HepG2 (cell line): ENCODE results near the gene S100A7. TPM values are rescaled to one million over a fixed set of nuclear protein-coding genes. Genes with fewer than 3 reads are reported as not detected.

ENCODE experiments used
- ATAC-seq: fragments of 200-7000 bp; cut with Tn5 transposase; 3 replicates; pipeline ENCODE4 v1.9.1; 2020; ENCODE audit warnings: mild to moderate bottlenecking, moderate library complexity
- BruUV-seq: library from RNA; stranded (reverse); fragments of 400-500 nt; replicated peaks from 2 replicates; lab custom pipeline; 2021; lab: Mats Ljungman, UMichigan
- CTCF ChIA-PET: fragments of 300-600 bp; formaldehyde crosslinking; extraction: SDS; loops from one replicate; lab custom pipeline; 2021; ENCODE audit warnings: low total read pairs, inconsistent platforms, low intra/inter-chr PET ratio; lab: Yijun Ruan, JAX
- POLR2A ChIA-PET: fragments of 350-600 bp; sonication (Branson Sonifier 250); formaldehyde crosslinking; loops from one replicate; lab custom pipeline; 2020; ENCODE audit warnings: antibody characterized with exemption, inconsistent platforms; lab: Yijun Ruan, JAX
- DNase-seq: peaks from one replicate; pipeline ENCODE4 v3.0.0-alpha.2; 2015; ENCODE audit warnings: low spot score
- FAIRE-seq: peaks from 3 replicates; lab custom pipeline; 2011; peaks lifted over from hg19 to GRCh38; lab: Jason Lieb, UNC
- H2AFZ ChIP-seq: one replicate; pipeline ENCODE4 v1.6.1; 2011; ENCODE audit warnings: low read length, inconsistent platforms
- H3K27ac ChIP-seq: fragments of 300-600 bp; 3 replicates; pipeline ENCODE4 v1.8.0; 2011; ENCODE audit warnings: mixed run types, mild to moderate bottlenecking, mixed read lengths, low read length, inconsistent platforms; ENCODE audit not compliant: insufficient read depth; ENCODE audit errors: extremely low read length
- H3K27me3 ChIP-seq, 2 experiments: fragments of 200-600 bp in 1 of 2; 2 replicates in 1 of 2; 3 replicates in 1 of 2; pipeline versions ENCODE4 v1.6.0 to v1.8.0; 2011; ENCODE audit warnings: low read length in 2 of 2, mild to moderate bottlenecking in 2 of 2, moderate library complexity in 2 of 2, inconsistent platforms in 1 of 2; ENCODE audit not compliant: insufficient read depth in 2 of 2, control insufficient read depth in 1 of 2
- H3K36me3 ChIP-seq, 2 experiments: fragments of 200-600 bp in 1 of 2; replicated peaks in 1 of 2; 2 replicates in 1 of 2; 3 replicates in 1 of 2; pipeline versions ENCODE4 v1.5.1 to v1.8.0; 2011; ENCODE audit warnings: low read length in 2 of 2, inconsistent platforms in 1 of 2; ENCODE audit not compliant: insufficient read depth in 2 of 2, control insufficient read depth in 1 of 2
- H3K4me1 ChIP-seq: 2 replicates; pipeline ENCODE4 v1.5.1; 2012; ENCODE audit warnings: low read length, inconsistent platforms; ENCODE audit not compliant: insufficient read depth
- H3K4me2 ChIP-seq: 2 replicates; pipeline ENCODE4 v1.6.0; 2011; ENCODE audit warnings: low read depth, low read length, inconsistent platforms
- H3K4me3 ChIP-seq, 3 experiments: fragments of 200-600 bp in 1 of 3; sonication (generic), shearing (Covaris generic) in 1 of 3; replicated peaks in 1 of 3; 2 replicates each; pipeline ENCODE4 v1.5.1; 2011 to 2016; ENCODE audit warnings: low read length in 3 of 3, inconsistent platforms in 2 of 3, low read depth in 2 of 3, mild to moderate bottlenecking in 2 of 3, control low read depth in 1 of 3, mixed read lengths in 1 of 3; ENCODE audit not compliant: insufficient read depth in 1 of 3
- H3K79me2 ChIP-seq: one replicate; pipeline ENCODE4 v1.6.1; 2011; ENCODE audit warnings: low read length, inconsistent platforms; ENCODE audit not compliant: insufficient read depth
- H3K9ac ChIP-seq: 2 replicates; pipeline ENCODE4 v1.6.0; 2011; ENCODE audit warnings: mild to moderate bottlenecking, low read depth, low read length, inconsistent platforms; ENCODE audit not compliant: insufficient read depth
- H3K9me3 ChIP-seq: 2 replicates; pipeline ENCODE4 v1.5.1; 2012; ENCODE audit warnings: mild to moderate bottlenecking, low read length
- H4K20me1 ChIP-seq: 2 replicates; pipeline ENCODE4 v1.6.0; 2011; ENCODE audit warnings: inconsistent platforms, mild to moderate bottlenecking, low read length, moderate library complexity; ENCODE audit not compliant: insufficient read depth
- ADNP ChIP-seq: sonication (generic); formaldehyde crosslinking; IDR thresholded peaks from 2 replicates; pipeline ENCODE4 v1.4.0; 2020; ENCODE audit warnings: missing genetic modification reagents
- CHCHD3 ChIP-seq: sonication (generic); formaldehyde crosslinking; IDR thresholded peaks from 2 replicates; pipeline ENCODE4 v1.8.0; 2022; ENCODE audit warnings: mild to moderate bottlenecking, missing genetic modification reagents, moderate library complexity
- ELF1 ChIP-seq: sonication (generic); formaldehyde crosslinking; IDR thresholded peaks from 2 replicates; pipeline ENCODE4 v1.4.0; 2020; ENCODE audit warnings: missing genetic modification reagents
- HOXA3 ChIP-seq: sonication (generic); formaldehyde crosslinking; IDR thresholded peaks from 2 replicates; pipeline ENCODE4 v1.5.0; 2020; ENCODE audit warnings: missing genetic modification reagents
- MTF2 ChIP-seq: sonication (generic); formaldehyde crosslinking; IDR thresholded peaks from 2 replicates; pipeline ENCODE4 v1.5.0; 2020; ENCODE audit warnings: missing genetic modification reagents, borderline replicate concordance
- PHF20 ChIP-seq: sonication (generic); formaldehyde crosslinking; IDR thresholded peaks from 2 replicates; pipeline ENCODE4 v1.5.0; 2020; ENCODE audit warnings: mild to moderate bottlenecking, missing genetic modification reagents
- RARA ChIP-seq: IDR thresholded peaks from 2 replicates; pipeline ENCODE4 v1.6.1; 2016; ENCODE audit warnings: missing genetic modification reagents, missing compliant biosample characterization
- RBM39 ChIP-seq: fragments of 200-400 bp; formaldehyde crosslinking; IDR thresholded peaks from one replicate; pipeline ENCODE4 v1.6.1; 2018; ENCODE audit warnings: antibody characterized with exemption, mild to moderate bottlenecking, low read depth, low read length; ENCODE audit not compliant: poor library complexity, severe bottlenecking
- ZFAT ChIP-seq: sonication (generic); formaldehyde crosslinking; conservative IDR thresholded peaks from 2 replicates; pipeline ENCODE4 v1.8.1; 2023; ENCODE audit warnings: missing genetic modification reagents, inconsistent platforms
- ZNF44 ChIP-seq: sonication (generic); formaldehyde crosslinking; IDR thresholded peaks from 2 replicates; pipeline ENCODE4 v1.5.1; 2020; ENCODE audit warnings: mild to moderate bottlenecking, missing genetic modification reagents
- ZNF616 ChIP-seq: sonication (generic); formaldehyde crosslinking; IDR thresholded peaks from 2 replicates; pipeline ENCODE4 v1.5.0; 2020; ENCODE audit warnings: low read depth, mild to moderate bottlenecking, missing genetic modification reagents
- WGBS: methylation state at CpG from one replicate; pipeline ENCODE4 v1.1.6; 2017; ENCODE audit warnings: low lambda C conversion rate; 5-methylcytosine and 5-hydroxymethylcytosine counted together
- in situ Hi-C: cut with HindIII; loops from 2 replicates; pipeline ENCODE4 v1.10.0; 2017; ENCODE audit warnings: low pct_unique_long_range_greater_than_20kb; ENCODE audit not compliant: extremely low pct_ligation_motif_present
- intact Hi-C: fragments of 100-400 bp; cut with micrococcal nuclease; formaldehyde crosslinking; loops from one replicate; pipeline ENCODE4 v1.10.0; 2022; ENCODE audit not compliant: unreplicated experiment
- polyA plus RNA-seq, 8 experiments: library from polyadenylated mRNA; depleted of rRNA in 3 of 8; stranded (reverse) in 7 of 8; unstranded in 1 of 8; fragments of >200 nt; fragmentation: Illumina TruSeq in 4 of 8; extraction: Trizol in 4 of 8; gene quantifications; 2 replicates each; pipeline versions ENCODE4 v1.2.1 to v1.2.3, GENCODE V29; 2011 to 2016; ENCODE audit warnings: low read depth in 4 of 8, missing spikeins in 1 of 8, mixed read lengths in 1 of 8; ENCODE audit not compliant: insufficient read depth in 1 of 8
- total RNA-seq, 5 experiments: library from RNA; depleted of rRNA; stranded (reverse); fragments of >200 nt; fragmentation: Illumina TruSeq; extraction: Trizol; gene quantifications; 2 replicates each; pipeline ENCODE4 v1.2.3, GENCODE V29; 2016; ENCODE audit warnings: low read depth in 1 of 5
- TF ChIP-seq, protein P1 (sequence below): sonication (generic); formaldehyde crosslinking; IDR thresholded peaks from 2 replicates; pipeline ENCODE4 v1.5.1; 2020; ENCODE audit warnings: missing genetic modification reagents, mild to moderate bottlenecking, borderline replicate concordance
- TF ChIP-seq, protein P2 (sequence below): sonication (generic); formaldehyde crosslinking; conservative IDR thresholded peaks from 2 replicates; pipeline ENCODE4 v1.4.0; 2020; ENCODE audit warnings: missing genetic modification reagents
- TF ChIP-seq, protein P3 (sequence below): sonication (generic); formaldehyde crosslinking; IDR thresholded peaks from 2 replicates; pipeline ENCODE4 v1.8.0; 2022; ENCODE audit warnings: mild to moderate bottlenecking, missing genetic modification reagents, moderate library complexity
- TF ChIP-seq, protein P4 (sequence below): IDR thresholded peaks from 2 replicates; pipeline ENCODE4 v1.6.1; 2012; ENCODE audit warnings: low read length, improper control_type of control experiment

Gene S100A7
- total and polyA plus RNA-seq, 2 of the 13 experiments (the other 11 are each of a cell fraction or from before 2014, with no cell fraction given): not detected

DNA sequence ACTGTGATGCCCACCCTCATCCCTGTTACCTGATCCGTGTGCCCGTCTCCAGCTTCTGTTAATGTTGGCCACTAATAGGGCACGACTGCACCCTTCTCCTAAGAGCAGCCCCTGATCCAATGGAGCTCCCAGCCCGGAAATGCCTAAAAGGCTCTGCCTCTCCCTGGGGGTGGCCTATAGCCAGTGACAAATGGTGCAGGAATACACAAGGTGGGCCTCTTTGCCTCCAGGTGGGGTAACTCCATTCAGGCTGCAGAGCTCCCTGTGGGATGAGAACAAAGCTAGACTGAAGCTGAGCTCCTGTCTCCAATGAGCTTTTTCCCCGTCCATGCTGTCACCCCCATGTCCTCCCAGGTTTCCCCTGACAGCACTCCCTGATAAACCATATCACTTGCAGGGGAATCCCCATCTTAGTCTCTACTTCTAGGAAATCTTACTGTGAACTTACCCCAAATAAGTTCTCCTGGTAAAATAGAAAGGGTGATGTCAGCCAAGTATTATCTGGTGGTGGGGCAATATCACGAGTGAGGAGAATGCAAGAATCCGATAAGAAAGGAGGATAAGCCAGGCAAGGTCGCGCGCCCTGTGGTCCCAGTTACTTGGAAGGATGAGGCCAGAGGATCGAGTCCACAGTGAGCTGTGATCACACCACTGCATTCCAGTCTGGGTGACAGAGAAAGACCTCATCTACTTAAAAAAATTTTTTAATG lies 25.6 kb downstream of the S100A7 start (continued):
- TF ChIP-seq, protein P1, sequence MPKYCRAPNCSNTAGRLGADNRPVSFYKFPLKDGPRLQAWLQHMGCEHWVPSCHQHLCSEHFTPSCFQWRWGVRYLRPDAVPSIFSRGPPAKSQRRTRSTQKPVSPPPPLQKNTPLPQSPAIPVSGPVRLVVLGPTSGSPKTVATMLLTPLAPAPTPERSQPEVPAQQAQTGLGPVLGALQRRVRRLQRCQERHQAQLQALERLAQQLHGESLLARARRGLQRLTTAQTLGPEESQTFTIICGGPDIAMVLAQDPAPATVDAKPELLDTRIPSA: no peak
- TF ChIP-seq RARA (CRISPR knock-in tag): no peak

DNA sequence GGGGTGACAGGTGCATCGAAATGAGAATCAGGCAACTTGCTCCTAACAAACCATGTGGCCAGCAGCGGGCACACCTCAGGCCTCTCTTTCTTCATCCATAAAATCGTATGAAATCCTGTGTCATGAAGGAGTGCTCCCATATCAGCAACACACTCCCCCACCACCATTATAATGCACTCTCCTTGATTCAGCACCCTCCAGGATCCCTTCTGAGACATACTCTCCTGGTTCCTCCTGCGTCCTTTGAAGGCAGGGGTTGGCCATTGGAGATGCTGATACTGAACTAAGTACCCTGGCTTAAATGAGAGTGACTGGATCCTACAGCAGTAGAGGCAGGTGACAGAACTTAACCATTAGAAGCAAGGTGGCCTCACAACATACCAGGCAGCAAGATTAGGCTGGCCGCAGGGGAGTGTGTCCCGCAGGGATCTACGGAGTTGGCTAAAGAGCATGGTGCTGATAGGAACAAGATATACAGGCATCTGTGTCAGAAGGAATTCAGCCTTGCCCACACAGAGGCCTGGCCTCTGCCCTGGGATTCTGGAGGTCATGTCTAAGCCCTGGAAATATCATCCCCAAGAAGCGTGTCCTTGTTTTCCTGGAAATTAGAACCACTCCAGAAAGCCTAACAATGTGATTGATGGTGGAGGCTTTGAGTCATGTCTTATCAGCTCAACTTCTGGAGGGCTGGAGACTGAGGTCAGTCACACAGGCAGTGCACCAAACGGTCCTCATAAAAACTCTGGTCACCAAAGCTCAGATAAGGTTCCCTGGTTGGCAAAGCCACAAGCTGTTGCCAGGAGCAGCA lies 27.4 kb downstream of the S100A7 start:
- no peak overlapping the region for H3K27ac ChIP-seq
- H3K79me2 ChIP-seq: no peaks in the 10 kb centered on the region
- intact Hi-C loops (no loop called here), in situ Hi-C loops (no loop called here)
- no peak overlapping the region for H3K4me3 ChIP-seq
- ChIA-PET POLR2A (no interaction called here), CTCF (no interaction called here)
- WGBS: 12% methylated on average over 8 of the region's 9 CpGs
- no peak for FAIRE-seq
- ATAC-seq: no peak
- H3K9me3 ChIP-seq: no peaks in the 10 kb centered on the region
- no peak overlapping the region for H2AFZ ChIP-seq
- no peak overlapping the region for H3K9ac ChIP-seq
- H4K20me1 ChIP-seq: no peaks in the 10 kb centered on the region
- no TSS peak for BruUV-seq
- 0 out of 5 replicates have a peak, but pooled peaks cover 0 to 3% of the 10 kb centered on the region in 2 experiments for H3K27me3 ChIP-seq
- no peak for DNase-seq
- H3K36me3 ChIP-seq: no peaks in the 10 kb centered on the region
- H3K4me2 ChIP-seq: no peak overlapping the region
- H3K4me1 ChIP-seq: no peaks in the 10 kb centered on the region
- TF ChIP-seq ADNP: no peak
- TF ChIP-seq, protein P2, sequence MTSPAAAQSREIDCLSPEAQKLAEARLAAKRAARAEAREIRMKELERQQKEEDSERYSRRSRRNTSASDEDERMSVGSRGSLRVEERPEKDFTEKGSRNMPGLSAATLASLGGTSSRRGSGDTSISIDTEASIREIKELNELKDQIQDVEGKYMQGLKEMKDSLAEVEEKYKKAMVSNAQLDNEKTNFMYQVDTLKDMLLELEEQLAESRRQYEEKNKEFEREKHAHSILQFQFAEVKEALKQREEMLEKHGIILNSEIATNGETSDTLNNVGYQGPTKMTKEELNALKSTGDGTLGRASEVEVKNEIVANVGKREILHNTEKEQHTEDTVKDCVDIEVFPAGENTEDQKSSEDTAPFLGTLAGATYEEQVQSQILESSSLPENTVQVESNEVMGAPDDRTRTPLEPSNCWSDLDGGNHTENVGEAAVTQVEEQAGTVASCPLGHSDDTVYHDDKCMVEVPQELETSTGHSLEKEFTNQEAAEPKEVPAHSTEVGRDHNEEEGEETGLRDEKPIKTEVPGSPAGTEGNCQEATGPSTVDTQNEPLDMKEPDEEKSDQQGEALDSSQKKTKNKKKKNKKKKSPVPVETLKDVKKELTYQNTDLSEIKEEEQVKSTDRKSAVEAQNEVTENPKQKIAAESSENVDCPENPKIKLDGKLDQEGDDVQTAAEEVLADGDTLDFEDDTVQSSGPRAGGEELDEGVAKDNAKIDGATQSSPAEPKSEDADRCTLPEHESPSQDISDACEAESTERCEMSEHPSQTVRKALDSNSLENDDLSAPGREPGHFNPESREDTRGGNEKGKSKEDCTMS (CRISPR knock-in tag): no peak
- no peak for TF ChIP-seq ZNF44 (CRISPR knock-in tag)
- no peak for TF ChIP-seq RBM39
- no peak for TF ChIP-seq ZFAT (CRISPR knock-in tag)
- TF ChIP-seq, protein P3, sequence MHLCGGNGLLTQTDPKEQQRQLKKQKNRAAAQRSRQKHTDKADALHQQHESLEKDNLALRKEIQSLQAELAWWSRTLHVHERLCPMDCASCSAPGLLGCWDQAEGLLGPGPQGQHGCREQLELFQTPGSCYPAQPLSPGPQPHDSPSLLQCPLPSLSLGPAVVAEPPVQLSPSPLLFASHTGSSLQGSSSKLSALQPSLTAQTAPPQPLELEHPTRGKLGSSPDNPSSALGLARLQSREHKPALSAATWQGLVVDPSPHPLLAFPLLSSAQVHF (CRISPR knock-in tag): no peak
- no peak for TF ChIP-seq ZNF616
- no peak for TF ChIP-seq CHCHD3
- no peak for TF ChIP-seq ELF1 (CRISPR knock-in tag)
- TF ChIP-seq PHF20 (CRISPR knock-in tag): no peak
- no peak for TF ChIP-seq MTF2 (CRISPR knock-in tag)
- TF ChIP-seq, protein P4, sequence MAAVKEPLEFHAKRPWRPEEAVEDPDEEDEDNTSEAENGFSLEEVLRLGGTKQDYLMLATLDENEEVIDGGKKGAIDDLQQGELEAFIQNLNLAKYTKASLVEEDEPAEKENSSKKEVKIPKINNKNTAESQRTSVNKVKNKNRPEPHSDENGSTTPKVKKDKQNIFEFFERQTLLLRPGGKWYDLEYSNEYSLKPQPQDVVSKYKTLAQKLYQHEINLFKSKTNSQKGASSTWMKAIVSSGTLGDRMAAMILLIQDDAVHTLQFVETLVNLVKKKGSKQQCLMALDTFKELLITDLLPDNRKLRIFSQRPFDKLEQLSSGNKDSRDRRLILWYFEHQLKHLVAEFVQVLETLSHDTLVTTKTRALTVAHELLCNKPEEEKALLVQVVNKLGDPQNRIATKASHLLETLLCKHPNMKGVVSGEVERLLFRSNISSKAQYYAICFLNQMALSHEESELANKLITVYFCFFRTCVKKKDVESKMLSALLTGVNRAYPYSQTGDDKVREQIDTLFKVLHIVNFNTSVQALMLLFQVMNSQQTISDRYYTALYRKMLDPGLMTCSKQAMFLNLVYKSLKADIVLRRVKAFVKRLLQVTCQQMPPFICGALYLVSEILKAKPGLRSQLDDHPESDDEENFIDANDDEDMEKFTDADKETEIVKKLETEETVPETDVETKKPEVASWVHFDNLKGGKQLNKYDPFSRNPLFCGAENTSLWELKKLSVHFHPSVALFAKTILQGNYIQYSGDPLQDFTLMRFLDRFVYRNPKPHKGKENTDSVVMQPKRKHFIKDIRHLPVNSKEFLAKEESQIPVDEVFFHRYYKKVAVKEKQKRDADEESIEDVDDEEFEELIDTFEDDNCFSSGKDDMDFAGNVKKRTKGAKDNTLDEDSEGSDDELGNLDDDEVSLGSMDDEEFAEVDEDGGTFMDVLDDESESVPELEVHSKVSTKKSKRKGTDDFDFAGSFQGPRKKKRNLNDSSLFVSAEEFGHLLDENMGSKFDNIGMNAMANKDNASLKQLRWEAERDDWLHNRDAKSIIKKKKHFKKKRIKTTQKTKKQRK: no peak
- no peak for TF ChIP-seq HOXA3 (CRISPR knock-in tag)
